Amygdala (tissue), 56 donors: Measurements from ENCODE around the gene ARMC9.
A peak's percentile ranks its signal among the peaks of the same experiment; 100 is the strongest.
"Not testable (repeated sequence)": the region's sequence is repeated elsewhere in the genome, so short reads cannot be mapped to it uniquely, and the experiment has no call there.

Experiments used
- DNase-seq, 56 donors: peaks; one replicate each; lab custom pipeline; 2025; lab: John Stamatoyannopoulos, UW

ARMC9 gene

GRCh38 chr2:231408304-231408703, 209.9 kb downstream of the ARMC9 start:
- DNase-seq = not testable (repeated sequence)

GRCh38 chr2:231409776-231410175, 211.3 kb downstream of the ARMC9 start:
- DNase-seq = no peak

DNA sequence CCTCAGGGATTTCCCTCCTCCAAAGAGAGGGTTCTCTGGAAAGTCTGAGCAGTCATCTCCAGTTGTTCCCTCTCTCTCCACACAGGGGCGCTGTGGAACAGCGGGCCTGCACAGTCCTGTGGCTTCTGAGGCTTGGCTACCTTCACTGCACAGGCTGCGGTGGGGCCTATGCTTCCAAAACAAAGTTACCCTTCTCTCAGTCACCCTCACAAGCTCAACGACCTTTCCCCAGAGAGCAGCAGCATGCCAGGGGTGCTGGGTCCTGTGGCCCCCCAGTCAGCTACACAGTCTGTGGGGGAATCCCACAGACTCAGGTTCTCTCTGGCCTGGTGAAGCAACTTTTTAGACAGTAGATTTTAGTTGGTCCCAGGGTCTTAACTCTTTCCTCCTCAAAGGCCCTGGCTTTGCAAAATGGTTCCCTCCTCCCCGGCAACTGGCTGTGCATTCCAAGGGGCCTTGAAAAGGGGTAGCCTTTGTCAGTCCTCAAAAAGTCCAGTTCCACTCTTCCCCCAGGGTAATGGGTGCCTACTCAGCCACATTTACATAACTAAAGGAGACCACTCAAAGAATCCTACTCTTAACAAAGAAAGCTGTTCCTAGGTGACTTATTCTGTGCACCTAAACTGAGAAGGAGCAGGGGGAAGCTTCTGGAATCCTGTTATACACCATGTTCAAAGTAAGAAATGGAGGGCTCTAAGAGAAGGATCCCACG, 212.0 kb downstream of the ARMC9 start:
- DNase-seq = no peak

DNA sequence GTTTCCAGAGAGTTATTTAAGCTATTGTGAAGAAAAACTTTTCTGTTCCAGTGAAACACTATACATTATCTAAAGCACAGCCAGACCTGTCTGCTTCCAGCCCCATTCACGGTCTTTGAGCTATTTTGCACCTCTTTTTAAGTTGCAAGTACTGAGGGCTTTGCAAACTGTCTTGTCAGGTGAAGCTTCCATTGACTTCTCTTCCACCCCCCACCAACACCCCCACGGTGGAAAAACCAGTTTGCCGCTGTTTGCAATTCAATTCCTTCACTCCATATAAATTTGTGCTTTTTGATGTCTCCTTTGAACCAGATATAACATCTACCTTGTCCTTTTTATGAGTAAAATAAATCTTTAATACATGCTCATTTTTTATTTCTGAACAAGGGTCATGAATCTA, 212.8 kb downstream of the ARMC9 start:
- no peak for DNase-seq

- peak in 54 of 56 donors; percentile 23 to 90 (median 66) for DNase-seq
Measured at GRCh38 chr2:231411831-231412617, 213.6 kb downstream of the ARMC9 start.

DNA sequence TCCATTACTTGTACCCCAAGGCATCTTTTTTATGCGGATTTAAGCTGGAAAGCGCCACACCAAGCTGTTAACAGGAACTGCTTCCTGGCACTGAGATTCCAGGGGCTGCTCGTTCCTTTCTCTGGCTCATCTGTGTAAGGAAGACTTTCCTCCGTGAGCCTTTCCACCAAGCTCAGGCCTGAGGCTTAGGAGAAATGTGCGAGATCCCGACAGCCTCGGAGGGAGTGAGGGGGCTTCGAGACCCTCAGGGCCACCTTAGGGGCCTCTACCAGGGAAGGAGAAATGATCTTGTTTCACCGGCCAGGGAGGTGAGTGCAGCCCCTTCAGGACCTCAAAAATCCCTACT, 214.2 kb downstream of the ARMC9 start:
- no peak for DNase-seq

DNA sequence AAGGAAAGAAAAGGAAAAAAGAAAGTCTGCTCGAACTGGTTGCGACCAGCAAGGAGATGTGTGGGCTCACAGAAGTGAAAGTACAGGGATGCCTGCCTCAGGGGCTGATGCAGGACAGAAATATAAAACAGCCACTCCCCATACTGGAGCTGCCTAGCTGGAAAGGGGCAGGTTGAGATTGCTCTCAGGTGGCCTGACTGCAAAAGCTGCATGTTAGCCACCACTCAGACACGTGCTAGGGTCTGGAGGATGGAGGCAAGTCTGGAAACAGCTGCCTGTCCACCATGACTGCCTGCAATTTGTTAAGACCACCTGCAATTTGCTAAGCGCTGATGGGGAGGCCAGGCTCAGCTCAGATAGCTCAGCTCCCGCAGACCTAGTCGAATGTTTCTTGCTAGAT, 215.0 kb downstream of the ARMC9 start:
- no peak for DNase-seq

- DNase-seq = no peak
Measured at GRCh38 chr2:231413921-231414476, 215.6 kb downstream of the ARMC9 start.

DNA sequence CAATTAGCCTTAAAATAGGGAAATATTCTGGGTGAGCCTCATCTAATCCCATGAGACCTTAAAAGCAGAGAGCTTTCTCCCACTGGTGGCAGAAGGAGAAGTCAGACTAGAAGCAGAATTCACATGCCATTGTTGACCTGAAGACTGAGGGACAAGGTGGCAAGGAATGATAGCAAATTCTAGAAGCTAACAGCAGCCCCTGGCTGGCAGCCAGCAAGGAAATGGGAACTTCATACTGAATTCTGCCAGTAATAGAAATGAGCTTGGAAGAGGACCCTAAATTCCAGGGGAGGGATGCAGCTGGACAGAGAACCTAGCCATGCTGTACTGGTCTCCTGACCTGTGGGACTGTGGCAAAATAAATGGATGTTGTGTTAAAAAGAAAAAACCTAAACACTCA, 216.6 kb downstream of the ARMC9 start:
- no peak for DNase-seq

- no peak for DNase-seq
Measured at GRCh38 chr2:231418820-231419640, 220.6 kb downstream of the ARMC9 start.

- DNase-seq = no peak
Measured at GRCh38 chr2:231421051-231421580, 222.7 kb downstream of the ARMC9 start.

GRCh38 chr2:231422056-231422455, 223.6 kb downstream of the ARMC9 start:
- no peak for DNase-seq

- no peak for DNase-seq
Measured at GRCh38 chr2:231423176-231423575, 224.7 kb downstream of the ARMC9 start.
